Right hindlimb (tissue), 1 donor: Measurements from ENCODE around the gene WDR31.
"Not testable (repeated sequence)": the region's sequence is repeated elsewhere in the genome, so short reads cannot be mapped to it uniquely, and the experiment has no call there.

Source experiments
- DNase-seq: peaks from one replicate; pipeline ENCODE4 v3.0.0-alpha.2; 2018

Gene WDR31

DNA sequence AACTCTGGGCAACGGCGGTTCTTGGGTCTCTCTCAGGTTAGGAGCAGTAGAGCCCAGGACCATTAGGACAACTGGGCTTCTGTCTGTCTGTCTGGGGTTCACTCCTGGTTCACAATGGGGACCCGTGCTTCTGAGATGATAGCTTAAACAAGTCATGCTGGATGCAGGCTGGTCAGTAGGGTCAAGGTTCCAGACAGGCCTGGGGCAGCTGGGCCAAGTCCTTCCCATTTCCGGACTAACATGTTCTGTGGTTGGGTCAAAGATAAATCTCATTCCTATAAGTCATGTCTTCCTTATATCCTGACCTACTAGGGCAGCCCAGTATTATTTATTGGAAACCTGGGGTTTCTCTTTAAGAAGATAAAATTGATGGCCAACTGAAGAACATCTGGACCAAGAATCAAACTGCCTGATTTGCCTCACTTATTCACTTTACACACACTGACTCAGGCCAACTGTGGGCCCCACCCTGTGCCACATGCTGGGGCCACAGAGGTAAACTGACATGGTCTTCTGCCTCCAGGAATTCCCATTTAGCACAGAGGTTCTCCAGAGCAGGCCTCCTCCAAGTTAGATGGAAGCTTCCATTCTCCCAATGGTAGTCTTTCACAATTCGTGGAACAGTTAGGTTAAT is 28.4 kb upstream of the WDR31 start:
- DNase-seq: no peak

- not testable (repeated sequence) for DNase-seq
Measured at GRCh38 chr9:113365652-113366051, 25.6 kb upstream of the WDR31 start.

- DNase-seq: no peak
Measured at GRCh38 chr9:113364951-113365350, 24.9 kb upstream of the WDR31 start.

DNA sequence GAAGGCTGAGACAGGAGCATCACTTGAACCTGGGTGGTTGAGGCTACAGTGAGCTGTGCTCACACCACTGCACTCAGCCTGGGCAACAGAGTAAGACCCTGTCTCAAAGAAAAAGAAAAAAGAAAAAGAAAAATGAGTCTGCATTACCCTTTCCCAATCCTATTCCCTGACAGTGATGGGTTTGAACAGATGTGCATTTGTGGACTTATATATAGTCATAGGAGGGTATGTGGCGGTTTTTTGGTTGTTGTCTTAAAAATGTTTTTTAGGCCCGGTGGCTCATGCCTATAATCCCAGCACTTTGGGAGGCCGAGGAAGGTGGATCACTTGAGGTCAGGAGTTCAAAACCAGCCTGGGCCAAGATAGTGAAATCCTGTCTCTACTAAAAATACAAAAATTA is 23.3 kb upstream of the WDR31 start:
- DNase-seq: no peak

- DNase-seq: no peak
Measured at GRCh38 chr9:113361304-113362018, 21.4 kb upstream of the WDR31 start.

GRCh38 chr9:113360242-113360842 is 20.3 kb upstream of the WDR31 start:
- no peak for DNase-seq

DNA sequence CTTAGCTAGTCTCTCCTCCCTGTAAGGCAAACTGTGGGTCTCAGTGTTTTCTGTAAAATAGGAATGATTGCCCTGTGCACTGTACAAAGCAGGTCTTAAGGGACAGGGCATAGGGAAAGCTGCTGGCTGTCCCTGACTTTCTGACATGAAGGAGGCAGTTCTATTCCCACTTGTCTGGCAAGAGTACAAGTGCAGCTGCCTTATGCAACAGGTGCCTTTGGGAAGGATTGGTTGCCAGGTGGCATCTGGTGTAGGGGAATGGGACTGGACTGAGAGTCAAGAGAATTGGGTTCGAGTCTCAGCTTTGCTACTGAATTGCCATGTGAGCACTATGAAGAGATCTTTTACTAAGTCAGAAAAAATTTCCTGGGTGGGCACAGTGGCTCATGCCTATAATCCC is 19.3 kb upstream of the WDR31 start:
- no peak for DNase-seq

DNA sequence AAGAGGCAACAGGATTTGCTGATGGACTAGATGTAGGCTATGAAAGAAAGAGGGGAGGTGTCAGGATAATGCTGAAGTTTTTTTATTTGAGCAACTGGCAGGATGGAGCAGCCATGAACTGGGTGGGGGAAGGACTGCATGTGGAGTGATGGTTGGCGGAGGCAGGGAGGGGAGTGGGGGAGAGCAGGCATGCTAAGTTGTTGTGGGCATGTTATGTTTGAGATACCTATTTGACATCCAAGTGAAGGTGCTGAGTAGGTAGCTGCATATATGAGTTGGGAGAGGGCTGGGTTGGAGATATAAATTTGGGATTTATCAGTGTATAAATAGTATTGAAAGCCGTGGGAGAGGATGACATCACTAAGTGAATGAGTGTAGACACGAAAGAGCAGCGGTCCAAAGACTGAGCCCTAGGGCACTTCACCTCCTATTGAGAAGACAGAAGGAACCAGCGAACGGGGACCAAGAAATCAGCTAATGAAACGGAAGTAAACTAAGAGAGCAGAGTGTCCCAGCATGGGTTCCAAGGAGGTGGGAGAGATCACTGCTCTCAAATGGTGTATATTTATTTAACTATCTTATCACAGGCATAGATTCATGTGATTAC is 16.7 kb upstream of the WDR31 start:
- DNase-seq: no peak

- no peak for DNase-seq
Measured at GRCh38 chr9:113355040-113355596, 15.0 kb upstream of the WDR31 start.

GRCh38 chr9:113352411-113352810 is 12.3 kb upstream of the WDR31 start:
- no peak for DNase-seq

DNA sequence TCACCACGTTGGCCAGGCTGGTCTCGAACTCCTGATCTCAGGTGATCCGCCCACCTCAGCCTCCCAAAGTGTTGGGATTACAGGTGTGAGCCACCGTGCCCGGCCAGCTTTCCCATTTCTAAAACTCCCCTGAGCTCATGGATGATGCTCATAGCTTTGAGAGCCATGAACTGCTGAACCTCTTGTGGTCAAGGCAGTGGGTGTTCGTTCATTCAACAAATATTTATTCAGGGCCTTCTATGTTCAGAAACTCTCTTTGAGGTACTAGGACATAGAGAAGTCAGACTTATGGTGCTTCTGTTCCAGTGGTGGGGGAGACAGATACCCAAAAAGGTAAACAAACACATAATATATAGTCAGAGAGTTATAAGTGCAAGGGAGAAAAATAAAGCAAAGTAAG is 11.9 kb upstream of the WDR31 start:
- DNase-seq: no peak

GRCh38 chr9:113350937-113351336 is 10.9 kb upstream of the WDR31 start:
- DNase-seq: no peak

GRCh38 chr9:113350107-113350661 is 10.1 kb upstream of the WDR31 start:
- DNase-seq: no peak

DNA sequence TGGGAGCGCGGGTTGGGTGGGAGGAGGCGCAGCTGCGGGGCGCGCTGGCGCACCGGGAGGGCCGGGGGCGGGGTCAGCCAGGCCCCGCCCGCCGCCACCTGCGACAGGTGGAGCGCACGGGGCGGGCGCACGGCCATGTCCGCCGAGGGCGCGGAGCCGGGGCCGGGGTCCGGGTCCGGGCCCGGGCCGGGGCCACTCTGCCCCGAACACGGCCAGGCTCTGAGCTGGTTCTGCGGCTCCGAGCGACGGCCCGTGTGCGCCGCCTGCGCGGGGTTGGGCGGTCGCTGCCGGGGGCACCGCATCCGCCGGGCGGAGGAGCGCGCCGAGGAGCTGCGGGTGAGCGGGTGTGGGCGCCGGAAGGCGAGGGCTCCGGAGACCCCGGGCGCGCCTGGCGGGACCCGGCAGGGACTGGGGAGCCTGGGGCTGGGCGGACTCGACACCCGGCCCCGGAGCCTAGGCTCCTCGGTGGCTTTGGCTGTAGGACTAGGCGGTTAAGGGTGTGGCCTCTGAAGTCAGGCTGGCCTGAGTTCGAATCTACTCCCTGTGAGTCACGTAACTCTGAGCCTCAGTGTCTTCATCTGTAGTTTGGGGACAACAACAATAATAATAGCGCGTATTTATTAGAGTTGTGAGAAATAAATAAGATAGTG is 9.5 kb upstream of the WDR31 start, which contains the start of gene BSPRY:
Gene BSPRY, plus strand, starts transcription at position 97 of the 650 bp plus-strand sequence. Its CDS starts 39 bp downstream, at position 136.
- no peak for DNase-seq

- DNase-seq: no peak
Measured at GRCh38 chr9:113349066-113349444, 9.0 kb upstream of the WDR31 start.

DNA sequence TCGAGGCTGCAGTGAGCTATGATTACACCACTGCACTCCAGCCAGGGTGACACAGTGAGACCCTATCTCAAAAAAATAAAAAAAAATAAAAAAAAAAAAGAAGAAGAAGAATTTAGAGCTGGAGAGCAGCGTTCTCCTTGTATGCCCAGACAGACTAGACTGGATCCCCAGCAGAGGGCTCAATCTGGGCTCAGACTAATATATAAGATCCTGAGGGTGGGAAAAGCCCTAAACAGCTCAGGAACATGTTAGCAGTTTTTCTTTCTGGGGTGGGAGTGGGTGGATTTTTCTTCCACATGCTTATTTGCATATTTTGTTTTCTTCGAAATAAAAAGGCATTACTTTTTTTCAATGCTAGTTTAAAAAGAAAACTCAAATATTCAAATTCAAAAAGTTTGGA is 8.4 kb upstream of the WDR31 start:
- DNase-seq: no peak

DNA sequence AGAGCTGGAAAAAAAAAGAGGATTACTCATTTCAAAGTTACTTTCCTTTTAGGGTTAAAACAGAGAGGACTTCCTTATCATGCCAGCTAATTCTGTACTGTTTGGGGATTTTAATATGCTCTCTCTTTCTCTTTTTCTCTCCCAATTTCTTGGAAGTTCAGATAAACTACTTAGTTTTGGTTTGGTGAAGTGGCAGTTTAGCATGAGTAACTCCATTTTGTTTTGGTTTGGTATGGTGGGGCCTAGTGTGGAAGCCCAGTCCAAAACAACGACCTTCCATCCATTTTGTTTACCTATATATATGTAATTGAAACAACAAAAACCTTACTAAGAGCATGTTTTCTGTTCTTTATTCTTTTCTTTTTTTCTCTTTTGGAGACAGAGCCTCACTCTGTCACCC is 5.6 kb upstream of the WDR31 start:
- DNase-seq: no peak

- DNase-seq: no peak
Measured at GRCh38 chr9:113345190-113345589, 5.1 kb upstream of the WDR31 start.

DNA sequence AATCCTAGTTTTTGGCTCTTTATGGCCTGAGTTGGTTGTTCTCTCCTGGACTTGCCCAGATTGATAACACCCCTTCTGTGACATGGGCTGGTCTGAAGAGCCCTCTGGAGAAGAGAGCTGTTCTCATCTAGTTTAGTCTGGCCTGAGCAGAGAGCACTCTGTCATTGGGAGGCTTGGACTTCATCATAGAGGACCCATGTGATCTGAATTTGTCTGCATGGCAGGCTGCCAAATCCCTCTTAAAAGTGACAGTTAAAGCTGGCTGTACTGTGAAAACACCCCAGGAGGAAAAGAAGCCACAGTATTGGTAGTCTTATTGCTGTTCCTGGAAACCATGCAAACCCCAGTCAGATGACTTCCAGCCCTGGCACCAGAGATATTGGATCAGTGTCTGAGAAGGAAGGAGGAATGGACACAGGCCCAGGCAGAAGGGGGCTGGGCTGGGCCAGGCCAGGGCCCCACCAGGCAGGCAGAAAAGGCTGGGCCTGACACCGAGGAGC is 3.7 kb upstream of the WDR31 start:
- DNase-seq: peak; percentile 72

GRCh38 chr9:113341712-113342410 is 1.8 kb upstream of the WDR31 start:
- no peak for DNase-seq

GRCh38 chr9:113337714-113338113 is 2.4 kb downstream of the WDR31 start:
- DNase-seq: no peak

GRCh38 chr9:113331780-113332179 is 8.3 kb downstream of the WDR31 start:
- no peak for DNase-seq
